GM20000 (cell line): ENCODE data around the gene WDHD1.
"Not testable (repeated sequence)": the region's sequence is repeated elsewhere in the genome, so short reads cannot be mapped to it uniquely, and the experiment has no call there.

ENCODE experiments used
- DNase-seq: peaks from one replicate; pipeline ENCODE4 v3.0.0; 2012; ENCODE audit warnings: low spot score
- TF ChIP-seq, protein P1 (sequence below): IDR thresholded peaks from 2 replicates; pipeline ENCODE4 v1.5.1; 2012; ENCODE audit warnings: mild to moderate bottlenecking, control low read depth; ENCODE audit errors: extremely low read depth, missing control alignments

The WDHD1 gene

DNA sequence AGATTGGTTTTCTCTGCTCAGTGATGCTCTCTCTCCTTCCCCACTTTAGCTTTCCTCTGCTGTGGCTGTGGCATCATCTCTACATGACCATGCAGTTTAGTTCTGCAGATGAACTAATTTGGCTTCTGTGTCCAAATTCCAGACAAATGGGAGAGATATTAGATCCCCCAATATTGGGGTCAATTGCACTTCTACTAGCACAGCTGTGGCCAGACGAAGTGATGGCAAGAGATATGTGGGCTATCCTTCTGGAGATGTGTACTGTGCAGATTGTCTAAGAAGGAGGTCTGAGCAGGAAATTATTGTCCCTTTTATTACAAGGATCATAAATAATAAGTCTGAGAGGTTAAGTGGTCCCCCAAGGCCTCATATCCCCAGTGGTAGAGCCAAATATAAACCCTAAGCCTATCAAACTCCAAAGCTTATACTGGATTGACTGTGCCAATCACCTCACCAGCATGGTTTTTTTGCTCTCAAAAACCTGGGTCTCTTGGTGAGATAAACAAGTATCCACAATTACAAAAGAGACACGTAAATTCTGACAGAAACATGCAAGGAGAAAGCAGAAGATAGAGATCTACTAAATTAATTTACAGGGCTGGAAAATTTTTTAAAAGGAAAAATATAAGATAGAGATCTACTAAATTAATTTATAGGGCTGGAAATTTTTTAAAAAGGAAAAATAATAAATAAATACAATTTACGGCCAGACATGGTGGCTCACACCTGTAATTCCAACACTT lies 95.1 kb downstream of the WDHD1 start:
- DNase-seq: no peak
- TF ChIP-seq, protein P1, sequence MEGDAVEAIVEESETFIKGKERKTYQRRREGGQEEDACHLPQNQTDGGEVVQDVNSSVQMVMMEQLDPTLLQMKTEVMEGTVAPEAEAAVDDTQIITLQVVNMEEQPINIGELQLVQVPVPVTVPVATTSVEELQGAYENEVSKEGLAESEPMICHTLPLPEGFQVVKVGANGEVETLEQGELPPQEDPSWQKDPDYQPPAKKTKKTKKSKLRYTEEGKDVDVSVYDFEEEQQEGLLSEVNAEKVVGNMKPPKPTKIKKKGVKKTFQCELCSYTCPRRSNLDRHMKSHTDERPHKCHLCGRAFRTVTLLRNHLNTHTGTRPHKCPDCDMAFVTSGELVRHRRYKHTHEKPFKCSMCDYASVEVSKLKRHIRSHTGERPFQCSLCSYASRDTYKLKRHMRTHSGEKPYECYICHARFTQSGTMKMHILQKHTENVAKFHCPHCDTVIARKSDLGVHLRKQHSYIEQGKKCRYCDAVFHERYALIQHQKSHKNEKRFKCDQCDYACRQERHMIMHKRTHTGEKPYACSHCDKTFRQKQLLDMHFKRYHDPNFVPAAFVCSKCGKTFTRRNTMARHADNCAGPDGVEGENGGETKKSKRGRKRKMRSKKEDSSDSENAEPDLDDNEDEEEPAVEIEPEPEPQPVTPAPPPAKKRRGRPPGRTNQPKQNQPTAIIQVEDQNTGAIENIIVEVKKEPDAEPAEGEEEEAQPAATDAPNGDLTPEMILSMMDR: no peak

DNA sequence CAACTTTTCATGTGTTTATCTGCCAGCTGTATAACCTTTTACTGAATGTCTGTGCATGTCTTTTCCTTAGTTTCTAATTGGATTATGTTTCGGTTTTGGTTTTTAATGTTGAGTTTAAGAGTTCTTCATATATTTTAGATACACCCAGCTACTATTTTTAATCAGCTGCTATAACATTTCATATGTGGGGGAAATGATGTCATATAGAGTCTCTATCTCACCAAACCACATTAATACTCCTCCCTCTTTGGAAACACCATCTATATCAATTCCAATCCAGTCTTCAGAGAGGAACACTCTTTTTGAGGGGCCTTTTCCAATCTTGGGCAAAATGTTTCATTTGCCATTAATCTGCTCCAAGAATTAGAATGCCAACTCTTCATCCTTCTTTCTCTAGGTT lies 95.8 kb downstream of the WDHD1 start:
- no peak for DNase-seq
- TF ChIP-seq, protein P1: no peak

DNA sequence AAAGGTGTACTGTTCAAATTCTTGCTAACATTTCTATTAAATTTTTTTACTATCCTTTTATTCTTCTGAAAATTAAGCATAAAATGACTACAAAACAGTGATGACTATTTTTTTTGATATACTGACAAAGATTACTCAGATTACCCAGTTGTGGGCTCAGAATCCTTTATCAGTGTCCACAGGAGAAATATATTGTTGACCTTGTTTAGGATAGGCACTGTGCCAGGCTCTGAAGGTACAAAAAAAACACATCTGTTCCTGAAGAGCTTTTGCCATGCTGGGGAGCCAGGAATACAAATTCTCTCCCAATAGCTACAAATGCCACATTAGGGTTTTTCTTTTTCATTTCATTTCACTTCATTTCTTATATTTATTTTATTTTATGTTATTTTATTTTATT lies 97.3 kb downstream of the WDHD1 start:
- TF ChIP-seq, protein P1: no peak
- no peak for DNase-seq

DNA sequence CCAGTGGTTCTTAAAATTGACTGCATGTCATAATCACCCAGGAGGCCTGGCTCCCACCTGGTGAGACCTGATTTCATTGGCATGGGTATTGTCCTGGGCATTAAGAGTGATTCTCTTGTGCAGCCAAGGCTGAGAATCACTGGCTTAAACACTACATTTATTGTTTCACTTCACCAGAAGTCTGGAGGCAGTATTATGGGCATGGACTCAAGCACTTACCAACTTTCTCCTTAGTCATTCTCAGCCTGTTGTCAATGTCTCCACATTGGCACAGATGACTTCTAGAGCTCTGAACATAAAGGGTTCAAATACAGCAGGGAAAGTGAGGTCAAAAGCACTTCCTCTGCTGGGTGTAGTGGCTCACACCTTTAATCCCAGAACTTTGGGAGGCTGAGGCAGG lies 98.7 kb downstream of the WDHD1 start:
- TF ChIP-seq, protein P1: no peak
- no peak for DNase-seq

DNA sequence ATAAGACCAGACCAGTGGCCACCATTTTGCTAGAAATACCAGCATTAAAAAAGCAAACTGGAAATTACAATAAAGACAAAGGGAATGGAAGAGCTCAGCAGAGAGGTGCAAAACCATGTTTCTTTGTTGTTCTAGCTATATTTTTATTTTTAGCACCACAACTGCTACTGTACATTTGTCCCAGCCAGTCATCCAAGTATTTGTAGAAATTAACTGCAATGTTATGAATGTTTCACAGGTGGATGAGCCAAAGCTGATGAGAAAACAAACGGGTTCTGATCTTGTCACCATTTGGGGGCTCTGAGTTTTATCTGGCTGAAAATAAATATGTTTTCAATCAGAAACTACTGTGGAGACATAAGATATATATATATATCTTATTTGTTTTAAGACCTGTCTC lies 99.3 kb downstream of the WDHD1 start:
- DNase-seq: no peak
- TF ChIP-seq, protein P1: no peak

DNA sequence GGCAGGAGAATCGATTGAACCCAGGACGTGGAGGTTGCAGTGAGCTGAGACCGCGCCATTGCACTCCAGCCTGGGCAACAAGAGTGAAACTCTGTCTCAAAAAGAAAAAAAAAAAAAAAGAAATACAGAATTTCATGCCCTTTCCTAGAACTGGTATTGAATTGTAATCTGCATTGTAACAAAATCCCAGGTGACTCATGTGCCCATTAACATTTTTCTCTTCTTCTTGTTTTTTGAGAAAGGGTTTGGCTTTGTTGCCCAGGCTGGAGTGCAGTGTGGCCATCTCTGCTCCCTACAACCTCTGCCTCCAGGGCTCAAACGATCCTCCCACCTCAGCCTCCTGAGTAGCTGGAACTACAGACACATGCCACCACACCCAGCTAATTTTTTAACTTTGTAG lies 100.3 kb downstream of the WDHD1 start:
- DNase-seq: not testable (repeated sequence)

DNA sequence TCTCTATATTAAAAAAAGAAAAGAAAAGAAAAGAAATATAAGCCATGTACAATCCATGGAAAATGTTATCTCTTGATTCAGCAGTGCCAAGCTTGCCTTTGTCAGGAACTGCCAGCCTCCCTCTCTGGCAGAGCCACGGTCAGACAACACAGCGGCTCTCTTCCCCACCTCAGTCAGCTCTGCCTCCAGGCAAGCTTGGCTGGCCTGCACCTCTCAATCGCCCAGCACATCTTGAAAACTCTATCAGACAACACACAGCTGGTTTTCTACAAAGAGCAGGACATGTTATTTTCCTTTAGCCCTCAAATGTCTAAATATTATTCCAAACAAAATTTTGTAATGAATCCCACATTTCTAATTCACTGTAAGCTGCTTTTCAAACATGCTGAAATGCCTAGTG lies 104.3 kb downstream of the WDHD1 start:
- TF ChIP-seq, protein P1: no peak
- DNase-seq: no peak

DNA sequence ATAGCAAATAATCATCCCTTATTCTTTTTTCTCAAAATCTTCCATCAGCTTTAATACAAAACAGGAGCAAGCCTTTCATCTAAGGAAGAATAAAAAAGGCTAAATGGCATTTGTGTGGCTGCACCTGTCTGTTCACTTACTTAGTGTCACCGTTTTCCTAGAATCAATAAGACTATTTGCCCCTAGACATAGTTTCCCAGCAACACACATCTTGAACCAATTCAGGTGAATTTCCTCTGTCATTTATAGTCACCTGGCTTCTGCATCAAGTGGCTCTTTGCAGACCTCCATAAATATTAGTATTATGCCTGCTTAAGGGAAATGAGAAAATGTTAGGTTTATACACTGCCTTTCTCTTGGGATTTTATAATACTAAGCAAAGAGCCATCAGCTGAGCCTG lies 106.8 kb downstream of the WDHD1 start:
- DNase-seq: no peak
- TF ChIP-seq, protein P1: no peak
